IPS DF 4.7 (cell line): ENCODE results near the gene FUZ.

Experiments used
- DNase-seq: peaks from one replicate; pipeline ENCODE4 v3.0.0-alpha.2; 2013; ENCODE audit warnings: low spot score; ENCODE audit errors: extremely low read depth

Gene FUZ

GRCh38 chr19:49812997-49813861 lies at the start of gene FUZ:
FUZ (minus strand) TSS chr19:49813292; CDS start chr19:49813106, 186 bp downstream.
- peak; percentile 98 for DNase-seq

GRCh38 chr19:49862391-49863253 lies 49.5 kb upstream of the FUZ start:
- no peak for DNase-seq

- DNase-seq, result no peak
Observed at GRCh38 chr19:49861541-49862378, 48.7 kb upstream of the FUZ start.

GRCh38 chr19:49861107-49861506 lies 48.0 kb upstream of the FUZ start:
- DNase-seq, result no peak

GRCh38 chr19:49860336-49861102 lies 47.4 kb upstream of the FUZ start:
- DNase-seq, result no peak

GRCh38 chr19:49859682-49860335 lies 46.7 kb upstream of the FUZ start:
- DNase-seq, result no peak

GRCh38 chr19:49858088-49858985 lies 45.2 kb upstream of the FUZ start:
- no peak for DNase-seq

- DNase-seq, result no peak
Observed at GRCh38 chr19:49857838-49858087, 44.7 kb upstream of the FUZ start.

GRCh38 chr19:49857061-49857837 lies 44.2 kb upstream of the FUZ start:
- DNase-seq, result no peak

- DNase-seq, result no peak
Observed at GRCh38 chr19:49856574-49857021, 43.5 kb upstream of the FUZ start.

GRCh38 chr19:49855676-49856573 lies 42.8 kb upstream of the FUZ start:
- no peak for DNase-seq

GRCh38 chr19:49855277-49855675 lies 42.2 kb upstream of the FUZ start:
- no peak for DNase-seq

- no peak for DNase-seq
Observed at GRCh38 chr19:49854378-49855263, 41.5 kb upstream of the FUZ start.

GRCh38 chr19:49853852-49854377 lies 40.8 kb upstream of the FUZ start:
- DNase-seq, result no peak

- no peak for DNase-seq
Observed at GRCh38 chr19:49852631-49853126, 39.6 kb upstream of the FUZ start.
